Adrenal gland (tissue), 5 donors: ENCODE measurements around the gene MMAB.

Source experiments
- CTCF ChIP-seq, 6 experiments: fragments of 450-650 bp in 4 of 6; fragments of 200-600 bp in 2 of 6; sonication (generic) in 1 of 6; IDR thresholded peaks; 1 replicate in 5 of 6; 2 replicates in 1 of 6; pipeline versions ENCODE4 v1.5.1 to v1.8.0; 2016 to 2021; ENCODE audit warnings: antibody characterized with exemption in 6 of 6, mild to moderate bottlenecking in 2 of 6, moderate library complexity in 1 of 6
- POLR2A ChIP-seq, 2 donors: fragments of 450-650 bp; IDR thresholded peaks; one replicate each; pipeline ENCODE4 v1.6.1; 2017; ENCODE audit warnings: antibody characterized with exemption in 2 of 2, mild to moderate bottlenecking in 2 of 2, moderate library complexity in 1 of 2
- donor health status: DM: no; HTN: no; CAD: no.

- TF ChIP-seq CTCF (IDR thresholded peaks at IDR 0.05) (no peak), POLR2A (IDR thresholded peaks at IDR 0.05) (no peak)
Measured at GRCh38 chr12:109545826-109546225, 27.5 kb downstream of the MMAB start.
